Prostate gland (tissue), 2 donors: ENCODE data around the gene RXYLT1. TPM values are rescaled to one million over a fixed set of nuclear protein-coding genes. Genes with fewer than 3 reads are reported as not detected.

Source experiments
- DNase-seq: peaks from one replicate; pipeline ENCODE4 v3.0.0-alpha.2; 2019; ENCODE audit warnings: low spot score
- H3K27ac ChIP-seq, 2 donors: fragments of 200-600 bp; sonication (generic); 2 replicates each; pipeline ENCODE4 v1.5.1; 2017 to 2019
- H3K27me3 ChIP-seq: fragments of 200-600 bp; sonication (generic); replicated peaks from 2 replicates; pipeline ENCODE4 v1.5.1; 2019; ENCODE audit not compliant: insufficient read depth
- H3K36me3 ChIP-seq, 2 donors: fragments of 200-600 bp; sonication (generic); 1 replicate in 1 of 2; 2 replicates in 1 of 2; pipeline versions ENCODE4 v1.5.1 to v1.8.1; 2017 to 2019
- H3K4me1 ChIP-seq: fragments of 200-600 bp; sonication (generic); replicated peaks from 2 replicates; pipeline ENCODE4 v1.5.1; 2019
- H3K4me3 ChIP-seq, 2 donors: fragments of 200-600 bp; sonication (generic); 2 replicates each; pipeline ENCODE4 v1.5.1; 2017 to 2019
- H3K9me3 ChIP-seq: fragments of 200-600 bp; sonication (generic); 2 replicates; pipeline ENCODE4 v1.5.1; 2017
- CTCF ChIP-seq, 4 experiments: fragments of 200-600 bp in 2 of 4; fragments of 450-650 bp in 2 of 4; sonication (generic) in 2 of 4; IDR thresholded peaks; 1 replicate in 3 of 4; 2 replicates in 1 of 4; pipeline ENCODE4 v1.5.1; 2016 to 2019; ENCODE audit warnings: antibody characterized with exemption in 4 of 4, mild to moderate bottlenecking in 2 of 4, moderate library complexity in 2 of 4
- POLR2A ChIP-seq: fragments of 450-650 bp; IDR thresholded peaks from one replicate; pipeline ENCODE4 v1.6.1; 2016; ENCODE audit warnings: antibody characterized with exemption, mild to moderate bottlenecking
- POLR2AphosphoS5 ChIP-seq: sonication (generic); formaldehyde crosslinking; IDR thresholded peaks from one replicate; pipeline ENCODE4 v1.6.1; 2017; ENCODE audit warnings: antibody characterized with exemption
- WGBS: methylation state at CpG from one replicate; pipeline ENCODE4 v1.1.5; 2018; 5-methylcytosine and 5-hydroxymethylcytosine counted together
- intact Hi-C: fragments of 100-400 bp; cut with DNase I; formaldehyde crosslinking; loops from one replicate; pipeline ENCODE4 v1.14.2; 2022
- small RNA-seq, 2 donors: library from RNA; depleted of rRNA; stranded (forward); fragments of <200 nt; gene quantifications; one replicate each; pipeline ENCODE3, GENCODE V24; 2016
- total RNA-seq, 2 donors: library from RNA; depleted of rRNA; stranded (reverse); fragments of >200 nt; gene quantifications; one replicate each; pipeline ENCODE4 v1.1.0, GENCODE V29; 2016

RXYLT1 gene
- total RNA-seq, 2 donors from 2014 or later, result 23.7 to 32.9 TPM

GRCh38 chr12:63855299-63855698 is 75.6 kb downstream of the RXYLT1 start:
- Histone ChIP-seq H3K36me3 (no peaks in the 10 kb centered on the region), H3K9me3 (no peaks in the 10 kb centered on the region), H3K27me3 (no peaks in the 10 kb centered on the region), H3K27ac (no peak overlapping the region), H3K4me3 (no peak overlapping the region), H3K4me1 (no peaks in the 10 kb centered on the region)
- WGBS, result 100% methylated on average over 3 of the region's 3 CpGs
- intact Hi-C loops, result no loop called here
- TF ChIP-seq POLR2AphosphoS5, result no peak
- no peak for TF ChIP-seq CTCF (IDR thresholded peaks at IDR 0.05)
- TF ChIP-seq POLR2A, result no peak
- DNase-seq, result no peak

DNA sequence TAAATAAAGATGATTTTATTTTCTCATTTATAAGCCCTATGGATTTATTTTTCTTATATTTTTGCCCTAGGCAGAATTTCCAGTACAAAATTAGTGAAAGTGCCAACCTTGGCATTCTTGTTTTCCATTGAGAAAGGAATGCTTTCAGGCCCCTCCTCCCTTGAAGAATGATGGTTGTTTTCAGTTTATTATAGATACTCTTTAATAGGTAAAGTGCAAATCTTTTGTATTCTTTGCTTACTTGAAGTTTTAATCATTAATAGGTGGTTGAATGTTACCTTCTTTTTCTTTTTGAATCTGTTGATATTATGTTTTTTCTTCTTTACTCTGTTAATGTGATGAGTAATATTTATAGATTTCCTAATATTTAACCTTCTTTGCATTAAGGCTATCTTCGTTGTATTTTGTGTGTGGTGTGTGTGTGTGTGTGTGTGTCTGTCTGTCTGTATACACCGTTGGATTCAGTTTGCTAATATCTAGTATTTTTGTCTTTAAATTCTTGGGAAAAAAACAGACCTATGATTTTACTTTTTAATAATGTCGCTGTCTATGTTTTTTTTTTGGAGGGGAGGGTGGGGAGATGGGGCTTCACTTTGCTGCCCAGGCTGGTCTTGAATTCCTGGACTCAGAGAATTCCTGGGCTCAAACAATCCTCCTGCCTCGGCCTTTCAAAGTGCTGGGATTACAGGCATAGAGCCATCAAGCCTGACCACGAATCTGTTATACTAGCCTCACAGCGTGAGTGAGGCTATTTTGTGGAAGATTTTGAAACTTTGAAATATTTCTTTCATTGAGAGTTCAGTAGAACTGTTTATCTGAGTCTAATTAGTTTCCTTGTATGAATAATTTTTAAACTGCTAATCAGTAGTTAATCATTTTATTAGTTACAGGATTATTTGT is 78.3 kb downstream of the RXYLT1 start:
- TF ChIP-seq POLR2AphosphoS5, result no peak
- TF ChIP-seq CTCF (IDR thresholded peaks at IDR 0.05), result no peak
- no peak for TF ChIP-seq POLR2A
- Histone ChIP-seq H3K27me3 (no peaks in the 10 kb centered on the region), H3K9me3 (no peaks in the 10 kb centered on the region), H3K4me1 (no peaks in the 10 kb centered on the region), H3K27ac (no peak overlapping the region), H3K36me3 (no peaks in the 10 kb centered on the region), H3K4me3 (no peak overlapping the region)
- intact Hi-C loops, result no loop called here
- no peak for DNase-seq
- WGBS, result 56% methylated on average over 6 of the region's 6 CpGs

Small RNA genes within 50 kb of the gene (small RNA-seq; reads per million reads assigned to genes)
- gene AC084357.1, result 0 reads per million in 2 donors

Other genes starting within 250 kb of the RXYLT1 start
- gene DPY19L2, start 111.4 kb upstream of the RXYLT1 start, total RNA-seq, result 10 to 100 TPM; 12.2 to 26.4 TPM
- 10 to 100 TPM in 1 of 2 donors, 1 to 10 TPM in 1; 4.6 to 16.1 TPM for gene SRGAP1, start 64.8 kb downstream of the RXYLT1 start, total RNA-seq